ENCODE results near the gene CFHR1.

GRCh38 chr1:196774175-196774574 lies 45.4 kb upstream of the CFHR1 start:
- no peak for TF ChIP-seq EZH2phosphoT487 (IDR thresholded peaks at IDR 0.05; ENCODE audit: insufficient read depth, low read depth)
- no peak for TF ChIP-seq EZH2 (IDR thresholded peaks at IDR 0.05; ENCODE audit: insufficient read depth, poor library complexity, severe bottlenecking)

All from GM23248 (cell line).